Fibroblast of lung (primary cell): ENCODE data around the gene CORIN.

Source experiments
- CTCF ChIP-seq, 2 donors: IDR thresholded peaks in 1 of 2; conservative IDR thresholded peaks in 1 of 2; 1 replicate in 1 of 2; 2 replicates in 1 of 2; pipeline ENCODE4 v1.5.1; 2011 to 2012; ENCODE audit warnings: low read length in 2 of 2, control low read depth in 1 of 2, inconsistent platforms in 1 of 2, low read depth in 1 of 2, mild to moderate bottlenecking in 1 of 2
- EZH2 ChIP-seq: IDR thresholded peaks from 2 replicates; pipeline ENCODE4 v1.5.1; 2012; ENCODE audit warnings: low read length, control low read depth, mild to moderate bottlenecking; ENCODE audit errors: missing control alignments

- TF ChIP-seq CTCF (conservative IDR thresholded peaks at IDR 0.05 in 1 of 2, IDR thresholded peaks at IDR 0.05 in 1 of 2; ENCODE audit: low read depth in 1 of 2, low read length in 2 of 2): no peak
- no peak for TF ChIP-seq EZH2
Observed at GRCh38 chr4:47570816-47571215, 267.1 kb downstream of the CORIN start.
